Neural crest cell (in vitro differentiated cells): ENCODE measurements around the gene TIMP2. TPM values are rescaled to one million over a fixed set of nuclear protein-coding genes. Genes with fewer than 3 reads are reported as not detected.

Experiments used
- DNase-seq: peaks from one replicate; pipeline ENCODE4 v3.0.0; 2021; ENCODE audit warnings: low read depth, mixed read lengths, low spot score
- H3K27ac Mint-ChIP-seq: one replicate; pipeline ENCODE4 v1.8.0; 2021; ENCODE audit warnings: mild to moderate bottlenecking, mixed read lengths; ENCODE audit not compliant: unreplicated experiment
- H3K27me3 Mint-ChIP-seq: 2 replicates; pipeline ENCODE4 v1.8.0; 2021; ENCODE audit warnings: low read depth, mild to moderate bottlenecking, mixed read lengths
- H3K36me3 Mint-ChIP-seq: 2 replicates; pipeline ENCODE4 v1.8.0; 2021; ENCODE audit warnings: low read depth, mild to moderate bottlenecking, mixed read lengths
- H3K4me1 Mint-ChIP-seq: 2 replicates; pipeline ENCODE4 v1.8.0; 2021; ENCODE audit warnings: mixed read lengths
- H3K4me3 Mint-ChIP-seq: one replicate; pipeline ENCODE4 v1.8.0; 2021; ENCODE audit warnings: mild to moderate bottlenecking, mixed read lengths
- H3K9me3 Mint-ChIP-seq: 2 replicates; pipeline ENCODE4 v1.8.0; 2021; ENCODE audit warnings: mixed read lengths
- CTCF ChIP-seq: fragments of 200-600 bp; sonication (generic); conservative IDR thresholded peaks from 2 replicates; pipeline ENCODE4 v1.5.0; 2021; ENCODE audit warnings: antibody characterized with exemption, mild to moderate bottlenecking
- total RNA-seq: library from RNA; stranded (reverse); gene quantifications from 2 replicates; pipeline ENCODE4 v1.2.1, GENCODE V29; 2021

The TIMP2 gene
- total RNA-seq, 1 donor from 2014 or later, result 58.5 TPM

GRCh38 chr17:78896091-78896833, 28.9 kb downstream of the TIMP2 start:
- Mint-ChIP-seq H3K4me1 (peaks cover 82% of the 10 kb centered on the region), H3K27ac (peak overlapping the region; percentile 84), H3K9me3 (no peaks in the 10 kb centered on the region), H3K27me3 (no peaks in the 10 kb centered on the region), H3K36me3 (no peaks in the 10 kb centered on the region), H3K4me3 (no peak overlapping the region)
- no peak for DNase-seq
- TF ChIP-seq CTCF, result no peak

- peaks cover 82% of the 10 kb centered on the region for H3K4me1 Mint-ChIP-seq
- no peaks in the 10 kb centered on the region for H3K27me3 Mint-ChIP-seq
- no peak for DNase-seq
- no peak for TF ChIP-seq CTCF
- no peak overlapping the region for H3K27ac Mint-ChIP-seq
- H3K9me3 Mint-ChIP-seq, result no peaks in the 10 kb centered on the region
- peak overlapping the region; percentile 68 for H3K4me3 Mint-ChIP-seq
- H3K36me3 Mint-ChIP-seq, result no peaks in the 10 kb centered on the region
Observed at GRCh38 chr17:78895322-78895721, 29.9 kb downstream of the TIMP2 start.

GRCh38 chr17:78893684-78894083, 31.5 kb downstream of the TIMP2 start:
- H3K9me3 Mint-ChIP-seq, result no peaks in the 10 kb centered on the region
- DNase-seq, result no peak
- no peak for TF ChIP-seq CTCF
- H3K27ac Mint-ChIP-seq, result no peak overlapping the region
- H3K4me3 Mint-ChIP-seq, result no peak overlapping the region
- no peaks in the 10 kb centered on the region for H3K27me3 Mint-ChIP-seq
- H3K4me1 Mint-ChIP-seq, result peaks cover 72% of the 10 kb centered on the region
- no peaks in the 10 kb centered on the region for H3K36me3 Mint-ChIP-seq

GRCh38 chr17:78892936-78893379, 32.2 kb downstream of the TIMP2 start:
- Mint-ChIP-seq H3K4me1 (peaks cover 68% of the 10 kb centered on the region), H3K9me3 (no peaks in the 10 kb centered on the region), H3K36me3 (no peaks in the 10 kb centered on the region), H3K27me3 (no peaks in the 10 kb centered on the region), H3K4me3 (no peak overlapping the region), H3K27ac (no peak overlapping the region)
- DNase-seq, result no peak
- TF ChIP-seq CTCF, result no peak

DNA sequence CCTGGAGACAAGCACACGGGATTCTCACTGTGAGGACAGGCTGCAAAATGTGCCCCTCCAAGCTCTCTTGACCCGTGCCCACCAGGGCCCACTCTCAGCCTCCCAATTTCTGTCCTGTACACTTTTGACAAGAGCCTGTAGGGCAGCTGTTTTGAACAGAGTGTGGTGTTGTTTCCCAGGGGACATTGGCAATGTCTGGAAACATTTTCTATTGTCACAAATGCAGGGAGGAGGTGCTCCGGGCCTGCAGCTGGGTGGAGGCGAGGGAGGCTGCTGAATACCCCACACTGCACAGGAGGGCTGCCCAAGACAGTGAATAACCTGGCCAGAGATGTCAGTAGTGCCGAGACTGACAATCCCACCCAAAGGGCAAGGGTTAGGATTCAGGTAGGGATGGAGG, 32.7 kb downstream of the TIMP2 start:
- Mint-ChIP-seq H3K36me3 (no peaks in the 10 kb centered on the region), H3K4me1 (peaks cover 64% of the 10 kb centered on the region), H3K27me3 (no peaks in the 10 kb centered on the region), H3K27ac (no peak overlapping the region), H3K4me3 (no peak overlapping the region), H3K9me3 (no peaks in the 10 kb centered on the region)
- no peak for TF ChIP-seq CTCF
- DNase-seq, result no peak
